Stomach (tissue), 4 donors: ENCODE data around the gene METTL21A.

Experiments used
- EP300 ChIP-seq: sonication (generic); formaldehyde crosslinking; IDR thresholded peaks from one replicate; pipeline ENCODE4 v1.6.1; 2017; ENCODE audit warnings: antibody characterized with exemption
- POLR2A ChIP-seq, 4 donors: fragments of 450-650 bp; IDR thresholded peaks; one replicate each; pipeline ENCODE4 v1.6.1; 2016; ENCODE audit warnings: antibody characterized with exemption in 4 of 4, control low read depth in 2 of 4, mild to moderate bottlenecking in 1 of 4, moderate library complexity in 1 of 4
- POLR2AphosphoS5 ChIP-seq, 3 donors: sonication (generic); formaldehyde crosslinking; IDR thresholded peaks; one replicate each; pipeline ENCODE4 v1.6.1; 2016; ENCODE audit warnings: antibody characterized with exemption in 3 of 3
- TF ChIP-seq, protein P1 (sequence below), 7 experiments: fragments of 450-650 bp in 4 of 7; fragments of 200-600 bp in 3 of 7; sonication (generic) in 3 of 7; IDR thresholded peaks; one replicate each; pipeline ENCODE4 v1.5.1; 2016 to 2019; ENCODE audit warnings: antibody characterized with exemption in 7 of 7, control low read depth in 2 of 7, mild to moderate bottlenecking in 1 of 7

- TF ChIP-seq, protein P1, sequence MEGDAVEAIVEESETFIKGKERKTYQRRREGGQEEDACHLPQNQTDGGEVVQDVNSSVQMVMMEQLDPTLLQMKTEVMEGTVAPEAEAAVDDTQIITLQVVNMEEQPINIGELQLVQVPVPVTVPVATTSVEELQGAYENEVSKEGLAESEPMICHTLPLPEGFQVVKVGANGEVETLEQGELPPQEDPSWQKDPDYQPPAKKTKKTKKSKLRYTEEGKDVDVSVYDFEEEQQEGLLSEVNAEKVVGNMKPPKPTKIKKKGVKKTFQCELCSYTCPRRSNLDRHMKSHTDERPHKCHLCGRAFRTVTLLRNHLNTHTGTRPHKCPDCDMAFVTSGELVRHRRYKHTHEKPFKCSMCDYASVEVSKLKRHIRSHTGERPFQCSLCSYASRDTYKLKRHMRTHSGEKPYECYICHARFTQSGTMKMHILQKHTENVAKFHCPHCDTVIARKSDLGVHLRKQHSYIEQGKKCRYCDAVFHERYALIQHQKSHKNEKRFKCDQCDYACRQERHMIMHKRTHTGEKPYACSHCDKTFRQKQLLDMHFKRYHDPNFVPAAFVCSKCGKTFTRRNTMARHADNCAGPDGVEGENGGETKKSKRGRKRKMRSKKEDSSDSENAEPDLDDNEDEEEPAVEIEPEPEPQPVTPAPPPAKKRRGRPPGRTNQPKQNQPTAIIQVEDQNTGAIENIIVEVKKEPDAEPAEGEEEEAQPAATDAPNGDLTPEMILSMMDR (IDR thresholded peaks at IDR 0.05): no peak
- no peak for TF ChIP-seq POLR2AphosphoS5 (IDR thresholded peaks at IDR 0.05)
- no peak for TF ChIP-seq EP300
- TF ChIP-seq POLR2A (IDR thresholded peaks at IDR 0.05): no peak
Measured at GRCh38 chr2:207606829-207607228, 18.4 kb downstream of the METTL21A start.
